ENCODE results near the gene NCOR2.

NCOR2 gene

GRCh38 chr12:124583854-124584253 is 16.4 kb upstream of the NCOR2 start:
- DNase-seq (ENCODE audit: insufficient read length, low spot score) = no peak
- no peak for FAIRE-seq

GRCh38 chr12:124582108-124582424 is 14.7 kb upstream of the NCOR2 start:
- no peak for DNase-seq (ENCODE audit: insufficient read length, low spot score)
- TF ChIP-seq CTCF (IDR thresholded peaks at IDR 0.05; ENCODE audit: insufficient read depth, missing control alignments) = no peak
- no peak for FAIRE-seq

More at GRCh38 chr12:124583854-124584253, 16.4 kb upstream of the NCOR2 start:
- no peak for TF ChIP-seq CTCF (IDR thresholded peaks at IDR 0.05; ENCODE audit: insufficient read depth, missing control alignments)

- TF ChIP-seq CTCF (IDR thresholded peaks at IDR 0.05; ENCODE audit: insufficient read depth, missing control alignments) = no peak
- DNase-seq (ENCODE audit: insufficient read length, low spot score) (no peak), FAIRE-seq (no peak)
Observed at GRCh38 chr12:124581307-124582107, 14.1 kb upstream of the NCOR2 start.

- DNase-seq (ENCODE audit: insufficient read length, low spot score) = no peak
- no peak for FAIRE-seq
Observed at GRCh38 chr12:124579921-124580517, 12.6 kb upstream of the NCOR2 start.

DNA sequence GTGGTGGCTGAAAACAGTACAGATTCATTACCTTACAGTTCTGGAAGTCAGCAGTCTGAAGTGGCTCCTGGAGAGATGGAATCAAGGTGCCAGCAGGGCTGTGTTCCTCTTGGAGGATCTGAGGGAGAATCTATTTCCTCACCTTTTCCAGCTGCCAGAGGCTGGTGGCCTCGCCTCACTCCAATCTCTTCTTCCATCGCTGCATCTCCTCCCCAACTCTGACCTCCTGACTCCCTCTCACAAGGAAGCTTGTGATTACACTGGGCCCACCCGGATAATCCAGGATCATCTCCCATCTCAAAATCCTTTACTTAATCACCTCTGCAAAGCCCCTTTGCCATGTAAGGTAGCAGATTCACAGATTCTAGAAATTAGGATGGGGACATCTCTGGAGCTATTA is 11.4 kb upstream of the NCOR2 start:
- no peak for TF ChIP-seq CTCF (IDR thresholded peaks at IDR 0.05; ENCODE audit: insufficient read depth, missing control alignments)
- FAIRE-seq = peak; percentile 95
- peak; percentile 93 for DNase-seq (ENCODE audit: insufficient read length, low spot score)

More at GRCh38 chr12:124579921-124580517, 12.6 kb upstream of the NCOR2 start:
- no peak for TF ChIP-seq CTCF (IDR thresholded peaks at IDR 0.05; ENCODE audit: insufficient read depth, missing control alignments)

DNA sequence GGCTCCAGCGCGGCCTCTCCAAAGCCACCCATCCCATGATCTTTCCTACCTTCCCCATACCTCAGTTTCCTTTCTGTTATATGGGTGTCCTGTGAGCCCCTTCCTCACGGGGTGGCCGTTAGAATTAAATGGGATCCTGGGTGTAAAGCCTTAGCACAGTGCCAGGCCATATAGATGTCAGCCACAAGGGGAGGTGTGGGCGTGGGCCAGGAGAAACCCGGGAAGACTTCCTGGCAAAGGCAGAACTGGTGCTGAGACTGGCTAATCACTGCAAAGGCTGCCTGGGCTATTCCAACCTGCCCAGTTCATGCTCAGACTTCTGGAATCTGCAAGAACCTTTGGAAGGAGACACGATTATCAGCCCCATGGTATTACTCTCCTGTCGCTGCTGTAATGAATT is 11.0 kb upstream of the NCOR2 start:
- peak; percentile 2 for TF ChIP-seq CTCF (IDR thresholded peaks at IDR 0.05; ENCODE audit: insufficient read depth, missing control alignments)
- no peak for FAIRE-seq
- no peak for DNase-seq (ENCODE audit: insufficient read length, low spot score)

- FAIRE-seq = no peak
- no peak for DNase-seq (ENCODE audit: insufficient read length, low spot score)
- no peak for TF ChIP-seq CTCF (IDR thresholded peaks at IDR 0.05; ENCODE audit: insufficient read depth, missing control alignments)
Observed at GRCh38 chr12:124577986-124578385, 10.6 kb upstream of the NCOR2 start.

All from D721Med (cell line).